K562 (cell line): ENCODE measurements around the gene RELCH. TPM values are rescaled to one million over a fixed set of nuclear protein-coding genes. Genes with fewer than 3 reads are reported as not detected.

ENCODE experiments used
- ATAC-seq: fragments of 200-7000 bp; cut with Tn5 transposase; 3 replicates; pipeline ENCODE4 v1.9.1; 2020; ENCODE audit warnings: moderate library complexity
- BruUV-seq: library from RNA; stranded (reverse); fragments of 400-500 nt; replicated peaks from 2 replicates; lab custom pipeline; 2021; lab: Mats Ljungman, UMichigan
- CTCF ChIA-PET: fragments of 300-600 bp; formaldehyde crosslinking; extraction: SDS; loops from one replicate; lab custom pipeline; 2021; ENCODE audit warnings: low intra/inter-chr PET ratio; lab: Yijun Ruan, JAX
- POLR2A ChIA-PET: fragments of 300-600, 350-650 bp; sonication (Branson Sonifier 250); formaldehyde crosslinking; extraction: SDS; loops from one replicate; lab custom pipeline; 2021; ENCODE audit warnings: antibody characterized with exemption, inconsistent platforms; lab: Yijun Ruan, JAX
- DNase-seq, 4 experiments: peaks; one replicate each; pipeline versions ENCODE4 v3.0.0 to v3.0.0-alpha.2; 2011 to 2018; ENCODE audit warnings: low spot score in 3 of 4, mixed read lengths in 3 of 4; ENCODE audit errors: extremely low read depth in 1 of 4
- FAIRE-seq: peaks from 2 replicates; lab custom pipeline; 2011; peaks lifted over from hg19 to GRCh38; lab: Jason Lieb, UNC
- H2AFZ ChIP-seq: 2 replicates; pipeline ENCODE4 v1.6.0; 2011; ENCODE audit warnings: low read depth, low read length, control low read depth, inconsistent platforms
- H3K27ac ChIP-seq: fragments of 200-600 bp; 3 replicates; pipeline ENCODE4 v1.8.0; 2011; ENCODE audit warnings: low read depth, mild to moderate bottlenecking, control low read depth, inconsistent platforms, low read length, moderate library complexity, mixed read lengths; ENCODE audit errors: extremely low read depth
- H3K27me3 ChIP-seq, 2 experiments: fragments of 300-600 bp in 1 of 2; 2 replicates in 1 of 2; 3 replicates in 1 of 2; pipeline versions ENCODE4 v1.6.0 to v1.8.0; 2011; ENCODE audit warnings: inconsistent platforms in 2 of 2, low read length in 2 of 2, mild to moderate bottlenecking in 1 of 2, mixed read lengths in 1 of 2, moderate library complexity in 1 of 2; ENCODE audit not compliant: control insufficient read depth in 2 of 2, insufficient read depth in 2 of 2
- H3K36me3 ChIP-seq: fragments of 300-600 bp; 3 replicates; pipeline ENCODE4 v1.8.0; 2011; ENCODE audit warnings: mild to moderate bottlenecking, low read length, inconsistent platforms; ENCODE audit not compliant: control insufficient read depth, insufficient read depth
- H3K4me1 ChIP-seq, 2 experiments: fragments of 200-600 bp in 1 of 2; replicated peaks in 1 of 2; 2 replicates in 1 of 2; 3 replicates in 1 of 2; pipeline versions ENCODE4 v1.5.1 to v1.8.0; 2011; ENCODE audit warnings: inconsistent platforms in 2 of 2, low read length in 2 of 2, mild to moderate bottlenecking in 1 of 2, mixed read lengths in 1 of 2, moderate library complexity in 1 of 2; ENCODE audit not compliant: control insufficient read depth in 2 of 2, insufficient read depth in 2 of 2
- H3K4me2 ChIP-seq: 2 replicates; pipeline ENCODE4 v1.6.1; 2011; ENCODE audit warnings: low read length, control low read depth, inconsistent platforms, mixed read lengths; ENCODE audit not compliant: insufficient read depth
- H3K4me3 ChIP-seq: fragments of 200-600 bp; sonication (generic), shearing (Covaris generic); 2 replicates; pipeline ENCODE4 v1.5.1; 2016; ENCODE audit warnings: control low read depth, inconsistent platforms
- H3K79me2 ChIP-seq: fragments of 200-600 bp; 3 replicates; pipeline ENCODE4 v1.8.0; 2011; ENCODE audit warnings: low read length, inconsistent platforms; ENCODE audit not compliant: control insufficient read depth, insufficient read depth
- H3K9ac ChIP-seq, 2 experiments: 2 replicates each; pipeline versions ENCODE4 v1.6.0 to v1.6.1; 2011; ENCODE audit warnings: low read depth in 2 of 2, low read length in 2 of 2, control low read depth in 1 of 2, inconsistent platforms in 1 of 2, mild to moderate bottlenecking in 1 of 2, mixed read lengths in 1 of 2; ENCODE audit not compliant: insufficient read depth in 1 of 2
- H3K9me1 ChIP-seq: one replicate; pipeline ENCODE4 v1.6.0; 2011; ENCODE audit warnings: inconsistent platforms, mild to moderate bottlenecking, low read length, moderate library complexity; ENCODE audit not compliant: control insufficient read depth, insufficient read depth
- H3K9me3 ChIP-seq: replicated peaks from 2 replicates; pipeline ENCODE4 v1.5.1; 2011; ENCODE audit warnings: low read depth, low read length, inconsistent platforms; ENCODE audit not compliant: control insufficient read depth, insufficient read depth
- H4K20me1 ChIP-seq: replicated peaks from 2 replicates; pipeline ENCODE4 v1.6.1; 2011; ENCODE audit warnings: low read length, inconsistent platforms, mixed read lengths; ENCODE audit not compliant: control insufficient read depth, insufficient read depth
- COPS2 ChIP-seq: fragments of 450-650 bp; conservative IDR thresholded peaks from 2 replicates; pipeline ENCODE4 v1.6.1; 2016; ENCODE audit warnings: mild to moderate bottlenecking, moderate library complexity
- ETV6 ChIP-seq, 3 experiments: fragments of 150-350 bp in 1 of 3; sonication (generic) in 1 of 3; formaldehyde crosslinking in 1 of 3; IDR thresholded peaks; 2 replicates each; pipeline versions ENCODE4 v1.6.1 to v1.8.0; 2014 to 2022; ENCODE audit warnings: borderline replicate concordance in 2 of 3, low read depth in 2 of 3, antibody characterized with exemption in 1 of 3, low read length in 1 of 3, mild to moderate bottlenecking in 1 of 3, missing genetic modification reagents in 1 of 3
- FOXJ2 ChIP-seq: fragments of 200-800 bp; sonication (Bioruptor generic); IDR thresholded peaks from 2 replicates; pipeline ENCODE4 v1.6.1; 2016; ENCODE audit warnings: missing genetic modification characterization, missing compliant biosample characterization
- NFE2 ChIP-seq: IDR thresholded peaks from 2 replicates; pipeline ENCODE4 v1.6.1; 2014; ENCODE audit warnings: antibody characterized with exemption, low read depth
- PRMT5 ChIP-seq: sonication (generic); formaldehyde crosslinking; IDR thresholded peaks from 2 replicates; pipeline ENCODE4 v1.5.0; 2020; ENCODE audit warnings: missing genetic modification reagents
- ZNF785 ChIP-seq: fragments of 250-450 bp; sonication (Bioruptor Pico); IDR thresholded peaks from 2 replicates; pipeline ENCODE4 v1.4.0; 2020; ENCODE audit warnings: mild to moderate bottlenecking
- WGBS: fragments of 100-300 bp; shearing (Covaris generic); methylation state at CpG from one replicate; pipeline ENCODE4 v1.1.6; 2016; ENCODE audit warnings: low coverage, mixed read lengths; ENCODE audit not compliant: insufficient coverage; ENCODE audit errors: missing lambda C conversion rate; 5-methylcytosine and 5-hydroxymethylcytosine counted together
- in situ Hi-C: fragments of 300-500 bp; cut with MboI; formaldehyde crosslinking; loops from 4 replicates; pipeline ENCODE4 v1.15.0; 2018; ENCODE audit warnings: inconsistent platforms, mixed read lengths
- intact Hi-C: fragments of 100-400 bp; cut with micrococcal nuclease; formaldehyde crosslinking; loops from 2 replicates; pipeline ENCODE4 v1.14.2; 2022
- polyA plus RNA-seq, 8 experiments: library from polyadenylated mRNA; depleted of rRNA in 4 of 8; stranded (reverse) in 5 of 8; unstranded in 3 of 8; fragments of >200 nt; fragmentation: Nextera tagmentation in 2 of 8; fragmentation: Illumina TruSeq in 1 of 8; extraction: Ambion mirVana in 2 of 8; extraction: Trizol in 1 of 8; gene quantifications; 2 replicates each; pipeline versions ENCODE4 v1.2.1 to v1.2.3, GENCODE V29; 2011 to 2014; ENCODE audit warnings: inconsistent platforms in 1 of 8, missing spikeins in 1 of 8
- total RNA-seq, 7 experiments: library from RNA; depleted of rRNA in 6 of 7; stranded (reverse); fragments of >200 nt in 6 of 7; fragmentation: Illumina TruSeq in 2 of 7; extraction: Trizol in 2 of 7; gene quantifications; 2 replicates each; pipeline versions ENCODE4 v1.2.1 to v1.2.3, GENCODE V29; 2011 to 2021; ENCODE audit warnings: low replicate concordance in 1 of 7
- TF ChIP-seq, protein P1 (sequence below): IDR thresholded peaks from 2 replicates; pipeline ENCODE4 v1.6.1; 2011; ENCODE audit warnings: borderline replicate concordance, low read depth, mild to moderate bottlenecking, moderate library complexity, low read length; ENCODE audit not compliant: insufficient read depth, poor library complexity, severe bottlenecking
- TF ChIP-seq, protein P2 (sequence below), 3 experiments: IDR thresholded peaks in 2 of 3; conservative IDR thresholded peaks in 1 of 3; 2 replicates each; pipeline ENCODE4 v1.5.1; 2011 to 2012; ENCODE audit warnings: low read length in 3 of 3, mild to moderate bottlenecking in 3 of 3, control low read depth in 2 of 3, improper control_type of control experiment in 1 of 3, inconsistent platforms in 1 of 3, low read depth in 1 of 3, mixed read lengths in 1 of 3, moderate library complexity in 1 of 3; ENCODE audit not compliant: insufficient read depth in 2 of 3

Gene RELCH
- total and polyA plus RNA-seq, 9 of the 15 experiments (the other 6 are each of a cell fraction or from before 2014, with no cell fraction given) = 1.4 to 13.6 (median 7.6) TPM

GRCh38 chr18:62196079-62196478, 9.0 kb downstream of the RELCH start:
- H3K27me3 ChIP-seq = no peaks in the 10 kb centered on the region
- DNase-seq = peak in 1 of 4 experiments; percentile 11
- in situ Hi-C loops = loop anchor here (25.0 kb wide), 1 partner anchor 791 kb away; no protein-coding TSS in a partner anchor
- intact Hi-C loops = no loop called here
- no peak overlapping the region for H3K4me3 ChIP-seq
- H3K79me2 ChIP-seq = peaks cover 83% of the 10 kb centered on the region
- ChIA-PET CTCF (no interaction called here), POLR2A (no interaction called here)
- no peaks in the 10 kb centered on the region; the same call in 2 of the 3 replicates for H3K36me3 ChIP-seq
- H3K4me2 ChIP-seq = no peak overlapping the region
- ATAC-seq = no peak
- no peak overlapping the region for H3K9ac ChIP-seq
- no peak for FAIRE-seq
- no TSS peak for BruUV-seq
- H3K9me1 ChIP-seq = no peaks in the 10 kb centered on the region
- H3K27ac ChIP-seq = no peak overlapping the region
- no peak overlapping the region for H2AFZ ChIP-seq
- 70% methylated on average over 5 of the region's 7 CpGs for WGBS
- no peaks in the 10 kb centered on the region for H4K20me1 ChIP-seq
- no peaks in the 10 kb centered on the region for H3K9me3 ChIP-seq
- no peak for TF ChIP-seq COPS2
- no peak for TF ChIP-seq FOXJ2 (tag)
- TF ChIP-seq ETV6 (IDR thresholded peaks at IDR 0.05; ENCODE audit: borderline replicate concordance in 1 of 2, low read depth in 2 of 2, low read length in 1 of 2) = no peak
- no peak for TF ChIP-seq ETV6 (CRISPR knock-in tag; IDR thresholded peaks at IDR 0.05; ENCODE audit: borderline replicate concordance)
- TF ChIP-seq, protein P1, sequence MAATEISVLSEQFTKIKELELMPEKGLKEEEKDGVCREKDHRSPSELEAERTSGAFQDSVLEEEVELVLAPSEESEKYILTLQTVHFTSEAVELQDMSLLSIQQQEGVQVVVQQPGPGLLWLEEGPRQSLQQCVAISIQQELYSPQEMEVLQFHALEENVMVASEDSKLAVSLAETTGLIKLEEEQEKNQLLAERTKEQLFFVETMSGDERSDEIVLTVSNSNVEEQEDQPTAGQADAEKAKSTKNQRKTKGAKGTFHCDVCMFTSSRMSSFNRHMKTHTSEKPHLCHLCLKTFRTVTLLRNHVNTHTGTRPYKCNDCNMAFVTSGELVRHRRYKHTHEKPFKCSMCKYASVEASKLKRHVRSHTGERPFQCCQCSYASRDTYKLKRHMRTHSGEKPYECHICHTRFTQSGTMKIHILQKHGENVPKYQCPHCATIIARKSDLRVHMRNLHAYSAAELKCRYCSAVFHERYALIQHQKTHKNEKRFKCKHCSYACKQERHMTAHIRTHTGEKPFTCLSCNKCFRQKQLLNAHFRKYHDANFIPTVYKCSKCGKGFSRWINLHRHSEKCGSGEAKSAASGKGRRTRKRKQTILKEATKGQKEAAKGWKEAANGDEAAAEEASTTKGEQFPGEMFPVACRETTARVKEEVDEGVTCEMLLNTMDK = peak; percentile 5
- TF ChIP-seq, protein P2, sequence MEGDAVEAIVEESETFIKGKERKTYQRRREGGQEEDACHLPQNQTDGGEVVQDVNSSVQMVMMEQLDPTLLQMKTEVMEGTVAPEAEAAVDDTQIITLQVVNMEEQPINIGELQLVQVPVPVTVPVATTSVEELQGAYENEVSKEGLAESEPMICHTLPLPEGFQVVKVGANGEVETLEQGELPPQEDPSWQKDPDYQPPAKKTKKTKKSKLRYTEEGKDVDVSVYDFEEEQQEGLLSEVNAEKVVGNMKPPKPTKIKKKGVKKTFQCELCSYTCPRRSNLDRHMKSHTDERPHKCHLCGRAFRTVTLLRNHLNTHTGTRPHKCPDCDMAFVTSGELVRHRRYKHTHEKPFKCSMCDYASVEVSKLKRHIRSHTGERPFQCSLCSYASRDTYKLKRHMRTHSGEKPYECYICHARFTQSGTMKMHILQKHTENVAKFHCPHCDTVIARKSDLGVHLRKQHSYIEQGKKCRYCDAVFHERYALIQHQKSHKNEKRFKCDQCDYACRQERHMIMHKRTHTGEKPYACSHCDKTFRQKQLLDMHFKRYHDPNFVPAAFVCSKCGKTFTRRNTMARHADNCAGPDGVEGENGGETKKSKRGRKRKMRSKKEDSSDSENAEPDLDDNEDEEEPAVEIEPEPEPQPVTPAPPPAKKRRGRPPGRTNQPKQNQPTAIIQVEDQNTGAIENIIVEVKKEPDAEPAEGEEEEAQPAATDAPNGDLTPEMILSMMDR (IDR thresholded peaks at IDR 0.05 in 2 of 3, conservative IDR thresholded peaks at IDR 0.05 in 1 of 3; ENCODE audit: insufficient read depth in 2 of 3, low read depth in 1 of 3, low read length in 3 of 3) = peak in 2 of 3 experiments; percentile 30 to 38; a peak in 1 of 6 replicates
- TF ChIP-seq ZNF785 (CRISPR knock-in tag) = no peak
- no peak for TF ChIP-seq NFE2
- no peak for TF ChIP-seq PRMT5 (CRISPR knock-in tag)
- TF ChIP-seq, all 486 proteins: peak for 2
- H3K4me1 ChIP-seq = no peaks in the 10 kb centered on the region
